ENCODE data around the gene GLDN. TPM values are rescaled to one million over a fixed set of nuclear protein-coding genes. Genes with fewer than 3 reads are reported as not detected.

The GLDN gene
- total RNA-seq, 1 donor from 2014 or later: 0.34 TPM

DNA sequence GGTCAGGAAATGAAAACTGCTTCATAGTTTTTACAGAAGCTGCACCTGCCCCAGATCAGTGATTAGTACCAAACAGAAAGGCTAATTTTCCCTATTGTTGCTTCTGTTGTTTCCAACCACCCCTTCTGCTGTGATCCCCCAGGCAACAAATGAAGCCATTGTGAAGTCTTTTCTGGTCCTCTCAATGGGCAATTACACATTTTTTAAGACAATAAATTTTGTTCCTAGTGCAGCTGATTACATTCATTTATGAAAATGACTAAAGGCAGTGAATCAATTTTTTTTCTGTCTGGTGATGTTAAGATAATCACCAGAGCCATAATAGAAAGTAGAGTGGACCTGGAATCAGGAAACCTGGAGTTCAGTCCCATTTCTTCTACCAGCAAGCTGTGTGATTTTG is 32.7 kb downstream of the GLDN start:
- intact Hi-C loops (cut with micrococcal nuclease): no loop called here
- H3K27me3 Mint-ChIP-seq (ENCODE audit: low read depth): no peaks in the 10 kb centered on the region

GRCh38 chr15:51375966-51376640 is 34.6 kb downstream of the GLDN start:
- intact Hi-C loops (cut with micrococcal nuclease): no loop called here

More for the DNA sequence above, 32.7 kb downstream of the GLDN start:
- no peaks in the 10 kb centered on the region for H3K9me3 Mint-ChIP-seq
- no peak overlapping the region for H3K4me3 Mint-ChIP-seq (ENCODE audit: low read depth)
- no peak for DNase-seq (ENCODE audit: low spot score)
- H3K4me1 Mint-ChIP-seq (ENCODE audit: low read depth): no peaks in the 10 kb centered on the region
- H3K36me3 Mint-ChIP-seq (ENCODE audit: low read depth): no peaks in the 10 kb centered on the region
- no peak overlapping the region for H3K27ac Mint-ChIP-seq

GRCh38 chr15:51377038-51377786 is 35.8 kb downstream of the GLDN start:
- no peak overlapping the region for H3K4me3 Mint-ChIP-seq (ENCODE audit: low read depth)
- H3K27ac Mint-ChIP-seq: no peak overlapping the region
- peaks cover 6% of the 10 kb centered on the region for H3K4me1 Mint-ChIP-seq (ENCODE audit: low read depth)
- H3K27me3 Mint-ChIP-seq (ENCODE audit: low read depth): peaks cover 5% of the 10 kb centered on the region
- DNase-seq (ENCODE audit: low spot score): no peak
- intact Hi-C loops (cut with micrococcal nuclease): no loop called here
- no peaks in the 10 kb centered on the region for H3K36me3 Mint-ChIP-seq (ENCODE audit: low read depth)
- H3K9me3 Mint-ChIP-seq: no peaks in the 10 kb centered on the region

More at GRCh38 chr15:51375966-51376640, 34.6 kb downstream of the GLDN start:
- no peak for DNase-seq (ENCODE audit: low spot score)
- Mint-ChIP-seq H3K27ac (no peak overlapping the region), H3K4me3 (ENCODE audit: low read depth) (no peak overlapping the region), H3K4me1 (ENCODE audit: low read depth) (peaks cover under 1% of the 10 kb centered on the region), H3K36me3 (ENCODE audit: low read depth) (no peaks in the 10 kb centered on the region), H3K9me3 (no peaks in the 10 kb centered on the region), H3K27me3 (ENCODE audit: low read depth) (peaks cover 3% of the 10 kb centered on the region)

- no peaks in the 10 kb centered on the region for H3K36me3 Mint-ChIP-seq (ENCODE audit: low read depth)
- no peak overlapping the region for H3K4me3 Mint-ChIP-seq (ENCODE audit: low read depth)
- intact Hi-C loops (cut with micrococcal nuclease): no loop called here
- H3K4me1 Mint-ChIP-seq (ENCODE audit: low read depth): peaks cover 6% of the 10 kb centered on the region
- H3K27ac Mint-ChIP-seq: no peak overlapping the region
- peaks cover 8% of the 10 kb centered on the region for H3K27me3 Mint-ChIP-seq (ENCODE audit: low read depth)
- no peak for DNase-seq (ENCODE audit: low spot score)
- H3K9me3 Mint-ChIP-seq: no peaks in the 10 kb centered on the region
Measured at GRCh38 chr15:51378406-51378805, 37.0 kb downstream of the GLDN start.

GRCh38 chr15:51379390-51379789 is 37.9 kb downstream of the GLDN start:
- Mint-ChIP-seq H3K27me3 (ENCODE audit: low read depth) (peaks cover 8% of the 10 kb centered on the region), H3K4me1 (ENCODE audit: low read depth) (peaks cover 6% of the 10 kb centered on the region), H3K4me3 (ENCODE audit: low read depth) (no peak overlapping the region), H3K36me3 (ENCODE audit: low read depth) (no peaks in the 10 kb centered on the region), H3K9me3 (no peaks in the 10 kb centered on the region), H3K27ac (no peak overlapping the region)
- intact Hi-C loops (cut with micrococcal nuclease): no loop called here
- no peak for DNase-seq (ENCODE audit: low spot score)

- DNase-seq (ENCODE audit: low spot score): peak; percentile 25
- H3K4me1 Mint-ChIP-seq (ENCODE audit: low read depth): peaks cover 6% of the 10 kb centered on the region
- H3K9me3 Mint-ChIP-seq: no peaks in the 10 kb centered on the region
- H3K27ac Mint-ChIP-seq: no peak overlapping the region
- H3K4me3 Mint-ChIP-seq (ENCODE audit: low read depth): no peak overlapping the region
- intact Hi-C loops (cut with micrococcal nuclease): loop anchor here (1.0 to 5.0 kb wide), 3 partner anchors 100 to 218 kb away; no protein-coding TSS in a partner anchor
- H3K36me3 Mint-ChIP-seq (ENCODE audit: low read depth): no peaks in the 10 kb centered on the region
- peaks cover 8% of the 10 kb centered on the region for H3K27me3 Mint-ChIP-seq (ENCODE audit: low read depth)
Measured at GRCh38 chr15:51380999-51381806, 39.7 kb downstream of the GLDN start.

- H3K4me1 Mint-ChIP-seq (ENCODE audit: low read depth): peaks cover 6% of the 10 kb centered on the region
- DNase-seq (ENCODE audit: low spot score): no peak
- no peak overlapping the region for H3K27ac Mint-ChIP-seq
- intact Hi-C loops (cut with micrococcal nuclease): loop anchor here (5.0 kb wide), 1 partner anchor 160 kb away; no protein-coding TSS in a partner anchor
- no peaks in the 10 kb centered on the region for H3K9me3 Mint-ChIP-seq
- no peak overlapping the region for H3K4me3 Mint-ChIP-seq (ENCODE audit: low read depth)
- H3K27me3 Mint-ChIP-seq (ENCODE audit: low read depth): peaks cover 8% of the 10 kb centered on the region
- H3K36me3 Mint-ChIP-seq (ENCODE audit: low read depth): no peaks in the 10 kb centered on the region
Measured at GRCh38 chr15:51382787-51383186, 41.3 kb downstream of the GLDN start.

DNA sequence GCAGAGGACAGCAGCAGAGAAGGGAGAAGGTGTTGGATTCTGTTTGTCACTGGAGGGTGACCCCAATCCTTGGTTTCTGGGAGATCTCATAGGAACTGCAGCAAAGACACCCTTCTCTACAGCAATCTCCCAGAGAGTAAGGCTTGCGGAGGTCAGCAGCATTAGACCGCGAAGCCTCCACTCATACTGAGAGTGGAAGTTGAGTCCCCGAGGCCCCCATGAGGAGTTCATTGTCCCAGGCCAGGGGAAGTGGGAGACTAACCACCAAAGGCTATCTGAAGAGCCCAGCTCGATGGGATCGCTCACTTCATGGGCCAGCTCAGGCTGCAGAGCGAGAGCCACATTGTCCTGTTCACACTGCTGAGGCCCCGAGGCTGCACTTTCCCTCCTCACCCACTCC is 44.6 kb downstream of the GLDN start:
- Mint-ChIP-seq H3K27me3 (ENCODE audit: low read depth) (peaks cover 6% of the 10 kb centered on the region), H3K9me3 (no peaks in the 10 kb centered on the region), H3K4me3 (ENCODE audit: low read depth) (no peak overlapping the region), H3K36me3 (ENCODE audit: low read depth) (no peaks in the 10 kb centered on the region), H3K27ac (no peak overlapping the region), H3K4me1 (ENCODE audit: low read depth) (peaks cover 11% of the 10 kb centered on the region)
- DNase-seq (ENCODE audit: low spot score): no peak
- intact Hi-C loops (cut with micrococcal nuclease): no loop called here

- Mint-ChIP-seq H3K27me3 (ENCODE audit: low read depth) (peaks cover 6% of the 10 kb centered on the region), H3K9me3 (no peaks in the 10 kb centered on the region), H3K4me3 (ENCODE audit: low read depth) (no peak overlapping the region), H3K4me1 (ENCODE audit: low read depth) (peaks cover 6% of the 10 kb centered on the region), H3K27ac (no peak overlapping the region), H3K36me3 (ENCODE audit: low read depth) (no peaks in the 10 kb centered on the region)
- intact Hi-C loops (cut with micrococcal nuclease): no loop called here
- no peak for DNase-seq (ENCODE audit: low spot score)
Measured at GRCh38 chr15:51386486-51386885, 45.0 kb downstream of the GLDN start.

GRCh38 chr15:51386960-51387698 is 45.7 kb downstream of the GLDN start:
- no peaks in the 10 kb centered on the region for H3K9me3 Mint-ChIP-seq

DNA sequence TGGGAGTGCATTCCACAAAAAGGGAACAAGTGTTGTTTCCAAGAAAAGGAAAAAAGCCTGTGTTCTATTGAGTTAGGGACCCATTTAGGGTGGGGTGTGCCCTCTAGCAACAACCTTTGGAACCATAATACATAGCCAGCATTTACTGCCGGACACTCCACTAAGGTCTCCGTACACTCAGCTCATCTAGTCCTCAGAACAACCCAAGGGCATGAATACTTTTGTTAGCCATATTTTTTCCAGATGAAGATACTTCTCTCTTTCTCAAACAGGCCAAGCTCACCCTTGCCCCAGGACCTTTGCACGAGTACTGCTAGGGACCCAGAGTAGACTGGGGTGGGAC is 46.2 kb downstream of the GLDN start:
- H3K36me3 Mint-ChIP-seq (ENCODE audit: low read depth): no peaks in the 10 kb centered on the region
- intact Hi-C loops (cut with micrococcal nuclease): no loop called here

More at GRCh38 chr15:51386960-51387698, 45.7 kb downstream of the GLDN start:
- intact Hi-C loops (cut with micrococcal nuclease): no loop called here
- no peak overlapping the region for H3K27ac Mint-ChIP-seq
- no peak for DNase-seq (ENCODE audit: low spot score)
- no peaks in the 10 kb centered on the region for H3K36me3 Mint-ChIP-seq (ENCODE audit: low read depth)
- H3K4me3 Mint-ChIP-seq (ENCODE audit: low read depth): no peak overlapping the region
- peaks cover 4% of the 10 kb centered on the region for H3K27me3 Mint-ChIP-seq (ENCODE audit: low read depth)
- peaks cover 5% of the 10 kb centered on the region for H3K4me1 Mint-ChIP-seq (ENCODE audit: low read depth)

GRCh38 chr15:51388726-51389125 is 47.3 kb downstream of the GLDN start:
- Mint-ChIP-seq H3K4me1 (ENCODE audit: low read depth) (peaks cover 5% of the 10 kb centered on the region), H3K4me3 (ENCODE audit: low read depth) (no peak overlapping the region), H3K36me3 (ENCODE audit: low read depth) (no peaks in the 10 kb centered on the region), H3K27ac (no peak overlapping the region), H3K27me3 (ENCODE audit: low read depth) (no peaks in the 10 kb centered on the region), H3K9me3 (no peaks in the 10 kb centered on the region)
- DNase-seq (ENCODE audit: low spot score): no peak
- intact Hi-C loops (cut with micrococcal nuclease): no loop called here

More for the DNA sequence above, 46.2 kb downstream of the GLDN start:
- DNase-seq (ENCODE audit: low spot score): no peak
- Mint-ChIP-seq H3K27ac (no peak overlapping the region), H3K27me3 (ENCODE audit: low read depth) (peaks cover 4% of the 10 kb centered on the region), H3K4me3 (ENCODE audit: low read depth) (no peak overlapping the region), H3K9me3 (no peaks in the 10 kb centered on the region), H3K4me1 (ENCODE audit: low read depth) (peaks cover 5% of the 10 kb centered on the region)
